Activated CD8-positive, alpha-beta memory T cell treated with anti-CD3 and anti-CD28 coated beads, Interleukin-2, amount 10 ng/mL, durations not matched to agents 7 days and 5 days (primary cell): ENCODE measurements around the gene CACNA2D3. TPM values are rescaled to one million over a fixed set of nuclear protein-coding genes. Genes with fewer than 3 reads are reported as not detected.

ENCODE experiments used
- ATAC-seq: fragments of 150-1000 bp; cut with Tn5 transposase; one replicate; pipeline ENCODE4 v1.10.0; 2021; ENCODE audit warnings: moderate library complexity
- CTCF ChIA-PET: fragments of 350-600 bp; sonication (Branson Sonifier 250); formaldehyde crosslinking; loops from one replicate; lab custom pipeline; 2021; ENCODE audit warnings: antibody characterized with exemption; lab: Charles Lee
- DNase-seq: peaks from one replicate; pipeline ENCODE4 v3.0.0-alpha.2; 2020
- H3K27ac Mint-ChIP-seq: one replicate; pipeline ENCODE4 v1.8.0; 2021; ENCODE audit warnings: mild to moderate bottlenecking, mixed read lengths
- H3K27me3 Mint-ChIP-seq: one replicate; pipeline ENCODE4 v1.8.0; 2021; ENCODE audit warnings: mixed read lengths
- H3K36me3 Mint-ChIP-seq: one replicate; pipeline ENCODE4 v1.8.0; 2021; ENCODE audit warnings: mild to moderate bottlenecking, mixed read lengths
- H3K4me1 Mint-ChIP-seq: one replicate; pipeline ENCODE4 v1.8.0; 2021; ENCODE audit warnings: mixed read lengths
- H3K4me3 Mint-ChIP-seq: one replicate; pipeline ENCODE4 v1.8.0; 2021; ENCODE audit warnings: mild to moderate bottlenecking, moderate library complexity, mixed read lengths
- H3K9me3 Mint-ChIP-seq: one replicate; pipeline ENCODE4 v1.8.0; 2022; ENCODE audit warnings: low read depth, mixed read lengths
- total RNA-seq, 2 experiments: library from RNA; stranded (reverse); gene quantifications; one replicate each; pipeline ENCODE4 v1.2.3, GENCODE V29; 2021

CACNA2D3 gene
- total RNA-seq, 2 experiments from 2014 or later, result not detected

- H3K4me3 Mint-ChIP-seq, result no peak overlapping the region
- ATAC-seq (no peak), DNase-seq (no peak)
- no peaks in the 10 kb centered on the region for H3K27me3 Mint-ChIP-seq
- peaks cover 2% of the 10 kb centered on the region for H3K9me3 Mint-ChIP-seq
- no peaks in the 10 kb centered on the region for H3K4me1 Mint-ChIP-seq
- CTCF ChIA-PET, result no interaction called here
- no peaks in the 10 kb centered on the region for H3K36me3 Mint-ChIP-seq
- H3K27ac Mint-ChIP-seq, result no peak overlapping the region
Measured at GRCh38 chr3:54660714-54661132, 538.4 kb downstream of the CACNA2D3 start.

- no peaks in the 10 kb centered on the region for H3K36me3 Mint-ChIP-seq
- CTCF ChIA-PET, result no interaction called here
- no peaks in the 10 kb centered on the region for H3K4me1 Mint-ChIP-seq
- H3K27ac Mint-ChIP-seq, result no peak overlapping the region
- no peak overlapping the region for H3K4me3 Mint-ChIP-seq
- H3K9me3 Mint-ChIP-seq, result peaks cover 2% of the 10 kb centered on the region
- H3K27me3 Mint-ChIP-seq, result no peaks in the 10 kb centered on the region
- no peak for ATAC-seq
- no peak for DNase-seq
Measured at GRCh38 chr3:54661151-54661550, 538.8 kb downstream of the CACNA2D3 start.

GRCh38 chr3:54663501-54664011 is 541.2 kb downstream of the CACNA2D3 start:
- Mint-ChIP-seq H3K27ac (no peak overlapping the region), H3K27me3 (no peaks in the 10 kb centered on the region), H3K36me3 (no peaks in the 10 kb centered on the region), H3K4me3 (no peak overlapping the region), H3K9me3 (no peaks in the 10 kb centered on the region), H3K4me1 (no peaks in the 10 kb centered on the region)
- no peak for ATAC-seq
- DNase-seq, result no peak
- CTCF ChIA-PET, result no interaction called here

GRCh38 chr3:54665016-54665600 is 542.8 kb downstream of the CACNA2D3 start:
- ATAC-seq, result no peak
- H3K9me3 Mint-ChIP-seq, result no peaks in the 10 kb centered on the region
- no peak overlapping the region for H3K27ac Mint-ChIP-seq
- peaks cover 2% of the 10 kb centered on the region for H3K27me3 Mint-ChIP-seq
- CTCF ChIA-PET, result no interaction called here
- H3K4me1 Mint-ChIP-seq, result no peaks in the 10 kb centered on the region
- DNase-seq, result no peak
- H3K4me3 Mint-ChIP-seq, result no peak overlapping the region
- no peaks in the 10 kb centered on the region for H3K36me3 Mint-ChIP-seq

- Mint-ChIP-seq H3K9me3 (no peaks in the 10 kb centered on the region), H3K27ac (no peak overlapping the region)
- CTCF ChIA-PET, result no interaction called here
Measured at GRCh38 chr3:54668236-54668635, 545.9 kb downstream of the CACNA2D3 start.

GRCh38 chr3:54670201-54671000 is 548.0 kb downstream of the CACNA2D3 start:
- ATAC-seq (no peak), DNase-seq (no peak)
- no peak overlapping the region for H3K4me3 Mint-ChIP-seq
- no peaks in the 10 kb centered on the region for H3K4me1 Mint-ChIP-seq
- H3K9me3 Mint-ChIP-seq, result no peaks in the 10 kb centered on the region
- no peak overlapping the region for H3K27ac Mint-ChIP-seq
- H3K27me3 Mint-ChIP-seq, result peaks cover 2% of the 10 kb centered on the region
- no peaks in the 10 kb centered on the region for H3K36me3 Mint-ChIP-seq
- CTCF ChIA-PET, result no interaction called here

More at GRCh38 chr3:54668236-54668635, 545.9 kb downstream of the CACNA2D3 start:
- DNase-seq (no peak), ATAC-seq (no peak)
- no peak overlapping the region for H3K4me3 Mint-ChIP-seq
- H3K4me1 Mint-ChIP-seq, result no peaks in the 10 kb centered on the region
- peaks cover 2% of the 10 kb centered on the region for H3K27me3 Mint-ChIP-seq
- no peaks in the 10 kb centered on the region for H3K36me3 Mint-ChIP-seq

- Mint-ChIP-seq H3K4me3 (no peak overlapping the region), H3K27me3 (peaks cover 2% of the 10 kb centered on the region), H3K36me3 (no peaks in the 10 kb centered on the region), H3K9me3 (peaks cover 3% of the 10 kb centered on the region), H3K27ac (no peak overlapping the region), H3K4me1 (no peaks in the 10 kb centered on the region)
- ATAC-seq (no peak), DNase-seq (no peak)
- CTCF ChIA-PET, result no interaction called here
Measured at GRCh38 chr3:54671511-54671910, 549.2 kb downstream of the CACNA2D3 start.

GRCh38 chr3:54676087-54676486 is 553.7 kb downstream of the CACNA2D3 start:
- Mint-ChIP-seq H3K9me3 (peaks cover 3% of the 10 kb centered on the region), H3K36me3 (no peaks in the 10 kb centered on the region), H3K4me1 (no peaks in the 10 kb centered on the region), H3K4me3 (no peak overlapping the region), H3K27ac (no peak overlapping the region), H3K27me3 (no peaks in the 10 kb centered on the region)
- CTCF ChIA-PET, result no interaction called here
- no peak for ATAC-seq
- no peak for DNase-seq

GRCh38 chr3:54681706-54682105 is 559.4 kb downstream of the CACNA2D3 start:
- CTCF ChIA-PET, result no interaction called here
- H3K36me3 Mint-ChIP-seq, result no peaks in the 10 kb centered on the region
- H3K27me3 Mint-ChIP-seq, result no peaks in the 10 kb centered on the region
- peaks cover 2% of the 10 kb centered on the region for H3K9me3 Mint-ChIP-seq
- no peak overlapping the region for H3K4me3 Mint-ChIP-seq
- DNase-seq (no peak), ATAC-seq (no peak)
- no peak overlapping the region for H3K27ac Mint-ChIP-seq
- H3K4me1 Mint-ChIP-seq, result no peaks in the 10 kb centered on the region

- Mint-ChIP-seq H3K4me1 (no peaks in the 10 kb centered on the region), H3K4me3 (no peak overlapping the region), H3K27ac (no peak overlapping the region), H3K27me3 (no peaks in the 10 kb centered on the region), H3K36me3 (no peaks in the 10 kb centered on the region), H3K9me3 (peaks cover 2% of the 10 kb centered on the region)
- ATAC-seq (no peak), DNase-seq (no peak)
- CTCF ChIA-PET, result no interaction called here
Measured at GRCh38 chr3:54685213-54685612, 562.9 kb downstream of the CACNA2D3 start.

- H3K4me1 Mint-ChIP-seq, result no peaks in the 10 kb centered on the region
- no peak overlapping the region for H3K4me3 Mint-ChIP-seq
- no peak for DNase-seq
- no peaks in the 10 kb centered on the region for H3K27me3 Mint-ChIP-seq
- CTCF ChIA-PET, result no interaction called here
- H3K27ac Mint-ChIP-seq, result no peak overlapping the region
- H3K9me3 Mint-ChIP-seq, result no peaks in the 10 kb centered on the region
- ATAC-seq, result no peak
- H3K36me3 Mint-ChIP-seq, result no peaks in the 10 kb centered on the region
Measured at GRCh38 chr3:54691289-54691771, 569.0 kb downstream of the CACNA2D3 start.

GRCh38 chr3:54696313-54696712 is 574.0 kb downstream of the CACNA2D3 start:
- CTCF ChIA-PET, result no interaction called here
- H3K4me3 Mint-ChIP-seq, result no peak overlapping the region
- H3K36me3 Mint-ChIP-seq, result no peaks in the 10 kb centered on the region
- DNase-seq (no peak), ATAC-seq (no peak)
- H3K27ac Mint-ChIP-seq, result no peak overlapping the region
- no peaks in the 10 kb centered on the region for H3K27me3 Mint-ChIP-seq
- no peaks in the 10 kb centered on the region for H3K4me1 Mint-ChIP-seq
- peaks cover 2% of the 10 kb centered on the region for H3K9me3 Mint-ChIP-seq

GRCh38 chr3:54698054-54698453 is 575.7 kb downstream of the CACNA2D3 start:
- Mint-ChIP-seq H3K4me3 (no peak overlapping the region), H3K36me3 (no peaks in the 10 kb centered on the region), H3K4me1 (no peaks in the 10 kb centered on the region), H3K27ac (no peak overlapping the region), H3K27me3 (no peaks in the 10 kb centered on the region), H3K9me3 (peaks cover 2% of the 10 kb centered on the region)
- no peak for ATAC-seq
- no peak for DNase-seq
- CTCF ChIA-PET, result no interaction called here

GRCh38 chr3:54703923-54704322 is 581.6 kb downstream of the CACNA2D3 start:
- CTCF ChIA-PET, result no interaction called here
- Mint-ChIP-seq H3K4me3 (no peak overlapping the region), H3K36me3 (no peaks in the 10 kb centered on the region), H3K27ac (no peak overlapping the region), H3K9me3 (peaks cover 4% of the 10 kb centered on the region), H3K4me1 (no peaks in the 10 kb centered on the region), H3K27me3 (no peaks in the 10 kb centered on the region)
- DNase-seq, result no peak
- no peak for ATAC-seq
